ENCODE data around the gene PPID.
"Not testable (repeated sequence)": the region's sequence is repeated elsewhere in the genome, so short reads cannot be mapped to it uniquely, and the experiment has no call there.

Gene PPID

GRCh38 chr4:158722917-158723793 lies at the start of gene PPID:
TSS of gene PPID (minus strand) at chr4:158723396. CDS start at chr4:158723288, 108 bp downstream.
- FAIRE-seq: peak; percentile 90

GRCh38 chr4:158771776-158772175 lies 48.6 kb upstream of the PPID start:
- no peak for FAIRE-seq

- FAIRE-seq: peak; percentile 55
These were observed 47.5 kb upstream of the PPID start for GRCh38 chr4:158770671-158771070.

GRCh38 chr4:158769175-158769921 lies 46.2 kb upstream of the PPID start:
- no peak for FAIRE-seq

GRCh38 chr4:158768555-158769174 lies 45.5 kb upstream of the PPID start, which contains the start of gene FNIP2:
TSS of gene FNIP2 (plus strand) at chr4:158769026. CDS start at chr4:158769213, 187 bp downstream.
- no peak for FAIRE-seq

GRCh38 chr4:158767451-158767850 lies 44.3 kb upstream of the PPID start:
- FAIRE-seq: no peak

GRCh38 chr4:158766434-158767044 lies 43.3 kb upstream of the PPID start:
- no peak for FAIRE-seq

- FAIRE-seq: no peak
These were observed 40.3 kb upstream of the PPID start for GRCh38 chr4:158763462-158763861.

- no peak for FAIRE-seq
These were observed 39.4 kb upstream of the PPID start for GRCh38 chr4:158762553-158762952.

- no peak for FAIRE-seq
These were observed 37.7 kb upstream of the PPID start for GRCh38 chr4:158760866-158761265.

GRCh38 chr4:158759539-158759938 lies 36.3 kb upstream of the PPID start:
- not testable (repeated sequence) for FAIRE-seq

- no peak for FAIRE-seq
These were observed 35.5 kb upstream of the PPID start for GRCh38 chr4:158758703-158759102.

- no peak for FAIRE-seq
These were observed 34.9 kb upstream of the PPID start for GRCh38 chr4:158758142-158758541.

- no peak for FAIRE-seq
These were observed 33.4 kb upstream of the PPID start for GRCh38 chr4:158756588-158756987.

GRCh38 chr4:158755819-158756218 lies 32.6 kb upstream of the PPID start:
- FAIRE-seq: not testable (repeated sequence)

GRCh38 chr4:158754385-158755180 lies 31.4 kb upstream of the PPID start:
- FAIRE-seq: no peak

- FAIRE-seq: no peak
These were observed 27.2 kb upstream of the PPID start for GRCh38 chr4:158750379-158750778.

- not testable (repeated sequence) for FAIRE-seq
These were observed 23.3 kb upstream of the PPID start for GRCh38 chr4:158746537-158746936.

GRCh38 chr4:158741326-158742021 lies 18.3 kb upstream of the PPID start:
- FAIRE-seq: no peak

- FAIRE-seq: no peak
These were observed 16.4 kb upstream of the PPID start for GRCh38 chr4:158739600-158739999.

GRCh38 chr4:158738866-158739265 lies 15.7 kb upstream of the PPID start:
- FAIRE-seq: no peak

Measured in G401.6 (cell line).